Liver (tissue), 9 donors: ENCODE data around the gene PPP1R3G. TPM values are rescaled to one million over a fixed set of nuclear protein-coding genes. Genes with fewer than 3 reads are reported as not detected.

Experiments used
- DNase-seq: peaks from one replicate; pipeline ENCODE4 v3.0.0-alpha.2; 2017; ENCODE audit warnings: low spot score
- H3K27ac ChIP-seq, 2 donors: one replicate each; pipeline ENCODE4 v1.7.0; 2013; ENCODE audit warnings: inconsistent platforms in 2 of 2, low read length in 2 of 2, control low read depth in 1 of 2, low read depth in 1 of 2, mild to moderate bottlenecking in 1 of 2
- H3K27me3 ChIP-seq, 4 donors: one replicate each; pipeline versions ENCODE4 v1.6.1 to v1.7.0; 2013; ENCODE audit warnings: low read length in 3 of 4, inconsistent platforms in 1 of 4, mild to moderate bottlenecking in 1 of 4, moderate library complexity in 1 of 4; ENCODE audit not compliant: control insufficient read depth in 4 of 4, insufficient read depth in 4 of 4
- H3K36me3 ChIP-seq, 4 donors: one replicate each; pipeline versions ENCODE4 v1.6.1 to v1.7.0; 2013; ENCODE audit warnings: low read length in 3 of 4, mild to moderate bottlenecking in 3 of 4, low read depth in 1 of 4, moderate library complexity in 1 of 4; ENCODE audit not compliant: control insufficient read depth in 4 of 4, insufficient read depth in 3 of 4
- H3K4me1 ChIP-seq, 4 donors: one replicate each; pipeline versions ENCODE4 v1.6.1 to v1.7.0; 2013; ENCODE audit warnings: low read length in 3 of 4, mild to moderate bottlenecking in 3 of 4, moderate library complexity in 1 of 4; ENCODE audit not compliant: control insufficient read depth in 4 of 4, insufficient read depth in 4 of 4
- H3K4me3 ChIP-seq, 3 donors: one replicate each; pipeline versions ENCODE4 v1.6.1 to v1.7.0; 2013; ENCODE audit warnings: low read length in 3 of 3, control low read depth in 1 of 3, low read depth in 1 of 3, mild to moderate bottlenecking in 1 of 3
- H3K9ac ChIP-seq, 2 donors: one replicate each; pipeline ENCODE4 v1.7.0; 2013; ENCODE audit warnings: low read length in 2 of 2, mild to moderate bottlenecking in 2 of 2, moderate library complexity in 2 of 2, control low read depth in 1 of 2, low read depth in 1 of 2
- H3K9me3 ChIP-seq, 4 donors: one replicate each; pipeline versions ENCODE4 v1.6.1 to v1.7.0; 2013; ENCODE audit warnings: low read length in 3 of 4; ENCODE audit not compliant: control insufficient read depth in 4 of 4
- EGR1 ChIP-seq, 2 donors: IDR thresholded peaks; 2 replicates each; pipeline ENCODE4 v1.6.1; 2016 to 2018; ENCODE audit warnings: antibody characterized with exemption in 2 of 2, low read depth in 2 of 2
- FOXA1 ChIP-seq: IDR thresholded peaks from 2 replicates; pipeline ENCODE4 v1.6.1; 2016; ENCODE audit warnings: antibody characterized with exemption
- FOXA2 ChIP-seq: IDR thresholded peaks from 2 replicates; pipeline ENCODE4 v1.6.1; 2016; ENCODE audit warnings: antibody characterized with exemption
- GABPA ChIP-seq, 2 donors: IDR thresholded peaks in 1 of 2; conservative IDR thresholded peaks in 1 of 2; 2 replicates each; pipeline ENCODE4 v1.6.1; 2016; ENCODE audit warnings: antibody characterized with exemption in 2 of 2, mild to moderate bottlenecking in 1 of 2, moderate library complexity in 1 of 2
- HNF4A ChIP-seq, 2 donors: conservative IDR thresholded peaks; 2 replicates each; pipeline ENCODE4 v1.6.1; 2016; ENCODE audit warnings: antibody characterized with exemption in 2 of 2, mild to moderate bottlenecking in 2 of 2
- HNF4G ChIP-seq: IDR thresholded peaks from 2 replicates; pipeline ENCODE4 v1.6.1; 2016; ENCODE audit warnings: antibody characterized with exemption
- JUND ChIP-seq, 2 donors: IDR thresholded peaks; 2 replicates each; pipeline ENCODE4 v1.6.1; 2016; ENCODE audit warnings: antibody characterized with exemption in 2 of 2
- MAX ChIP-seq: IDR thresholded peaks from 2 replicates; pipeline ENCODE4 v1.6.1; 2016; ENCODE audit warnings: antibody characterized with exemption
- NR2F2 ChIP-seq: IDR thresholded peaks from 2 replicates; pipeline ENCODE4 v1.6.1; 2016; ENCODE audit warnings: antibody characterized with exemption
- RAD21 ChIP-seq, 2 donors: IDR thresholded peaks; 2 replicates each; pipeline ENCODE4 v1.6.1; 2016; ENCODE audit warnings: antibody characterized with exemption in 2 of 2, mild to moderate bottlenecking in 2 of 2
- RXRA ChIP-seq, 2 donors: IDR thresholded peaks; 2 replicates each; pipeline ENCODE4 v1.6.1; 2017 to 2018; ENCODE audit warnings: antibody characterized with exemption in 2 of 2, mild to moderate bottlenecking in 1 of 2
- SP1 ChIP-seq: IDR thresholded peaks from 2 replicates; pipeline ENCODE4 v1.6.1; 2018; ENCODE audit warnings: antibody characterized with exemption, mild to moderate bottlenecking
- TAF1 ChIP-seq: conservative IDR thresholded peaks from 2 replicates; pipeline ENCODE4 v1.6.1; 2016; ENCODE audit warnings: antibody characterized with exemption, mild to moderate bottlenecking
- YY1 ChIP-seq: IDR thresholded peaks from 2 replicates; pipeline ENCODE4 v1.6.1; 2016; ENCODE audit warnings: antibody characterized with exemption, mild to moderate bottlenecking
- ZBTB33 ChIP-seq: IDR thresholded peaks from 2 replicates; pipeline ENCODE4 v1.6.1; 2016; ENCODE audit warnings: antibody characterized with exemption
- WGBS: extraction: QIAGEN DNeasy Blood & Tissue Kit; methylation state at CpG from one replicate; pipeline ENCODE4 v1.1.7; 2013; 5-methylcytosine and 5-hydroxymethylcytosine counted together
- polyA plus RNA-seq, 2 donors: library from polyadenylated mRNA; stranded (reverse) in 1 of 2; unstranded in 1 of 2; fragments of 200-250 nt in 1 of 2; fragments of >200 nt in 1 of 2; fragmentation: Nextera tagmentation in 1 of 2; extraction: Ambion mirVana in 1 of 2; gene quantifications; one replicate each; pipeline versions ENCODE4 v1.2.1 to v1.2.3, GENCODE V29; 2013 to 2015
- total RNA-seq, 2 donors: library from RNA; depleted of rRNA; stranded (reverse); fragments of >200 nt; gene quantifications; one replicate each; pipeline ENCODE4 v1.2.3, GENCODE V29; 2014
- TF ChIP-seq, protein P1 (sequence below): fragments of 150-350 bp; IDR thresholded peaks from 2 replicates; pipeline ENCODE4 v1.5.1; 2017; ENCODE audit warnings: improper control_type of control experiment, low read depth, low read length; ENCODE audit not compliant: missing input control
- TF ChIP-seq, protein P2 (sequence below): IDR thresholded peaks from 2 replicates; pipeline ENCODE4 v1.6.1; 2016; ENCODE audit warnings: antibody characterized with exemption, mild to moderate bottlenecking
- donor health status: healthy.
- donor health status: healthy.
- donor health status: healthy.
- donor health status: healthy.
- donor health status: healthy.

The PPP1R3G gene
- total and polyA plus RNA-seq, 4 donors, result 0.25 to 3.0 (median 0.47) TPM

GRCh38 chr6:5086294-5086890, 1.3 kb downstream of the PPP1R3G start:
- no peak for DNase-seq
- peaks cover 0 to 14% (median 13%) of the 10 kb centered on the region in 4 donors for H3K4me1 ChIP-seq
- WGBS, result 60% methylated on average over 56 of the region's 56 CpGs
- TF ChIP-seq SP1, result no peak
- TF ChIP-seq JUND (IDR thresholded peaks at IDR 0.05), result no peak
- no peak for TF ChIP-seq NR2F2
- TF ChIP-seq RXRA (IDR thresholded peaks at IDR 0.05), result no peak
- TF ChIP-seq, protein P1, sequence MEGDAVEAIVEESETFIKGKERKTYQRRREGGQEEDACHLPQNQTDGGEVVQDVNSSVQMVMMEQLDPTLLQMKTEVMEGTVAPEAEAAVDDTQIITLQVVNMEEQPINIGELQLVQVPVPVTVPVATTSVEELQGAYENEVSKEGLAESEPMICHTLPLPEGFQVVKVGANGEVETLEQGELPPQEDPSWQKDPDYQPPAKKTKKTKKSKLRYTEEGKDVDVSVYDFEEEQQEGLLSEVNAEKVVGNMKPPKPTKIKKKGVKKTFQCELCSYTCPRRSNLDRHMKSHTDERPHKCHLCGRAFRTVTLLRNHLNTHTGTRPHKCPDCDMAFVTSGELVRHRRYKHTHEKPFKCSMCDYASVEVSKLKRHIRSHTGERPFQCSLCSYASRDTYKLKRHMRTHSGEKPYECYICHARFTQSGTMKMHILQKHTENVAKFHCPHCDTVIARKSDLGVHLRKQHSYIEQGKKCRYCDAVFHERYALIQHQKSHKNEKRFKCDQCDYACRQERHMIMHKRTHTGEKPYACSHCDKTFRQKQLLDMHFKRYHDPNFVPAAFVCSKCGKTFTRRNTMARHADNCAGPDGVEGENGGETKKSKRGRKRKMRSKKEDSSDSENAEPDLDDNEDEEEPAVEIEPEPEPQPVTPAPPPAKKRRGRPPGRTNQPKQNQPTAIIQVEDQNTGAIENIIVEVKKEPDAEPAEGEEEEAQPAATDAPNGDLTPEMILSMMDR, result no peak
- no peak for TF ChIP-seq MAX
- TF ChIP-seq HNF4A (conservative IDR thresholded peaks at IDR 0.05), result no peak
- no peak for TF ChIP-seq FOXA2
- no peak for TF ChIP-seq RAD21 (IDR thresholded peaks at IDR 0.05)
- no peak for TF ChIP-seq HNF4G
- TF ChIP-seq GABPA (IDR thresholded peaks at IDR 0.05 in 1 of 2, conservative IDR thresholded peaks at IDR 0.05 in 1 of 2), result no peak
- no peak for TF ChIP-seq FOXA1
- TF ChIP-seq YY1, result no peak
- no peak overlapping the region for H3K27ac ChIP-seq
- no peaks in the 10 kb centered on the region for H3K36me3 ChIP-seq
- H3K4me3 ChIP-seq, result peak overlapping the region in 2 of 3 donors; percentile 56 to 71
- H3K9me3 ChIP-seq, result no peaks in the 10 kb centered on the region
- H3K9ac ChIP-seq, result peak overlapping the region in 1 of 2 donors; percentile 74
- no peaks in the 10 kb centered on the region for H3K27me3 ChIP-seq

GRCh38 chr6:5087389-5087788, 2.2 kb downstream of the PPP1R3G start:
- H3K36me3 ChIP-seq, result no peaks in the 10 kb centered on the region
- no peaks in the 10 kb centered on the region for H3K27me3 ChIP-seq
- DNase-seq, result no peak
- no peak overlapping the region for H3K27ac ChIP-seq
- no peak overlapping the region for H3K4me3 ChIP-seq
- TF ChIP-seq, protein P2, sequence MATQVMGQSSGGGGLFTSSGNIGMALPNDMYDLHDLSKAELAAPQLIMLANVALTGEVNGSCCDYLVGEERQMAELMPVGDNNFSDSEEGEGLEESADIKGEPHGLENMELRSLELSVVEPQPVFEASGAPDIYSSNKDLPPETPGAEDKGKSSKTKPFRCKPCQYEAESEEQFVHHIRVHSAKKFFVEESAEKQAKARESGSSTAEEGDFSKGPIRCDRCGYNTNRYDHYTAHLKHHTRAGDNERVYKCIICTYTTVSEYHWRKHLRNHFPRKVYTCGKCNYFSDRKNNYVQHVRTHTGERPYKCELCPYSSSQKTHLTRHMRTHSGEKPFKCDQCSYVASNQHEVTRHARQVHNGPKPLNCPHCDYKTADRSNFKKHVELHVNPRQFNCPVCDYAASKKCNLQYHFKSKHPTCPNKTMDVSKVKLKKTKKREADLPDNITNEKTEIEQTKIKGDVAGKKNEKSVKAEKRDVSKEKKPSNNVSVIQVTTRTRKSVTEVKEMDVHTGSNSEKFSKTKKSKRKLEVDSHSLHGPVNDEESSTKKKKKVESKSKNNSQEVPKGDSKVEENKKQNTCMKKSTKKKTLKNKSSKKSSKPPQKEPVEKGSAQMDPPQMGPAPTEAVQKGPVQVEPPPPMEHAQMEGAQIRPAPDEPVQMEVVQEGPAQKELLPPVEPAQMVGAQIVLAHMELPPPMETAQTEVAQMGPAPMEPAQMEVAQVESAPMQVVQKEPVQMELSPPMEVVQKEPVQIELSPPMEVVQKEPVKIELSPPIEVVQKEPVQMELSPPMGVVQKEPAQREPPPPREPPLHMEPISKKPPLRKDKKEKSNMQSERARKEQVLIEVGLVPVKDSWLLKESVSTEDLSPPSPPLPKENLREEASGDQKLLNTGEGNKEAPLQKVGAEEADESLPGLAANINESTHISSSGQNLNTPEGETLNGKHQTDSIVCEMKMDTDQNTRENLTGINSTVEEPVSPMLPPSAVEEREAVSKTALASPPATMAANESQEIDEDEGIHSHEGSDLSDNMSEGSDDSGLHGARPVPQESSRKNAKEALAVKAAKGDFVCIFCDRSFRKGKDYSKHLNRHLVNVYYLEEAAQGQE, result no peak
- TF ChIP-seq EGR1 (IDR thresholded peaks at IDR 0.05; ENCODE audit: low read depth in 2 of 2) (no peak), TAF1 (no peak), NR2F2 (no peak), HNF4A (conservative IDR thresholded peaks at IDR 0.05) (no peak), HNF4G (no peak), RAD21 (IDR thresholded peaks at IDR 0.05) (no peak), ZBTB33 (no peak), MAX (no peak), SP1 (no peak), JUND (IDR thresholded peaks at IDR 0.05) (no peak), FOXA2 (no peak), RXRA (IDR thresholded peaks at IDR 0.05) (no peak), GABPA (IDR thresholded peaks at IDR 0.05 in 1 of 2, conservative IDR thresholded peaks at IDR 0.05 in 1 of 2) (no peak), FOXA1 (no peak)
- TF ChIP-seq, protein P1, result no peak
- H3K4me1 ChIP-seq, result peaks cover 0 to 14% (median 13%) of the 10 kb centered on the region in 4 donors
- no peak overlapping the region for H3K9ac ChIP-seq
- H3K9me3 ChIP-seq, result no peaks in the 10 kb centered on the region
- WGBS, result 92% methylated on average over 19 of the region's 19 CpGs
